ENCODE data around the gene ANKEF1. TPM values are rescaled to one million over a fixed set of nuclear protein-coding genes. Genes with fewer than 3 reads are reported as not detected.
A peak's percentile ranks its signal among the peaks of the same experiment; 100 is the strongest.

Gene ANKEF1
- total RNA-seq, 1 experiment from 2014 or later, result 11.6 TPM

DNA sequence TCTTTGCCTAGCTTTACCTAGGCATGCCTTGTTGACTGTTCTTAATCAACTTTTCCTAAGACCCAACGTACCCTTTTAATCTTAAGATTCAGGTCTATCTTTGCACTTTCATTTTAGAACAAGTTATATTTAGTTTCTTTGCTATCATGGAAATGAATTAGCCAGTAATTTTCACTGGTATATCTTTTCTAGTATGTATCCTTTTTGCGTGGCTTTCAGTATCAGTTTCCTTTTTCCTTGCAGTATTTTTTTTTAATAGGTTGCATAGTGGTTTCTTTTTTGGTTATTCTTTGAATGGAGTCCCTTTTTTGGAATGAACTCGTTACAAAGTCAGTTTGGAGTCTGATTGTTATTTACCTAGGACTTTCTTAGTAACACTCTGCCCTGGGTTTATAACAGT, 7.3 kb downstream of the ANKEF1 start:
- DNase-seq (no peak), ATAC-seq (no peak)
- intact Hi-C loops (cut with micrococcal nuclease), result no loop called here
- no peaks in the 10 kb centered on the region for H3K9me2 ChIP-seq (replicated peaks; ENCODE audit: low read length)
- H3K79me2 ChIP-seq (ENCODE audit: low read length), result no peaks in the 10 kb centered on the region
- no peak for TF ChIP-seq EZH2 (IDR thresholded peaks at IDR 0.05; ENCODE audit: low read length, unreplicated experiment)
- no peak for TF ChIP-seq EZH2phosphoT487 (IDR thresholded peaks at IDR 0.05; ENCODE audit: borderline replicate concordance, low read length)
- TF ChIP-seq CTCF (conservative IDR thresholded peaks at IDR 0.05; ENCODE audit: low read depth, low read length), result no peak
- BruUV-seq (replicated peaks), result no TSS peak
- H3K27ac ChIP-seq (ENCODE audit: low read length), result no peak overlapping the region
- H3K27me3 ChIP-seq (ENCODE audit: low read length), result no peaks in the 10 kb centered on the region
- 0 out of 2 replicates have a peak, but pooled peaks cover 12% of the 10 kb centered on the region for H3K36me3 ChIP-seq (ENCODE audit: low read depth, low read length)
- 0 out of 2 replicates have a peak, but pooled peaks cover 4% of the 10 kb centered on the region for H4K20me1 ChIP-seq (ENCODE audit: low read length)
- H3K4me2 ChIP-seq (ENCODE audit: low read length), result no peak overlapping the region
- no peak overlapping the region for H2AFZ ChIP-seq (ENCODE audit: low read length)
- peaks cover 15% of the 10 kb centered on the region for H3K4me1 ChIP-seq (ENCODE audit: insufficient read depth, low read length)
- CTCF ChIA-PET, result no interaction called here
- H3K9ac ChIP-seq (ENCODE audit: low read length), result no peak overlapping the region
- H3K9me3 ChIP-seq (ENCODE audit: low read length), result no peaks in the 10 kb centered on the region
- H3K4me3 ChIP-seq (ENCODE audit: low read length), result no peak overlapping the region
- no peaks in the 10 kb centered on the region for H3F3A ChIP-seq (ENCODE audit: low read length, unreplicated experiment)
- POLR2A ChIA-PET (ENCODE audit: unreplicated experiment), result no interaction called here

- no peaks in the 10 kb centered on the region for H3K27me3 ChIP-seq (ENCODE audit: low read length)
- H3K4me3 ChIP-seq (ENCODE audit: low read length), result no peak overlapping the region
- H3K4me1 ChIP-seq (ENCODE audit: insufficient read depth, low read length), result no peaks in the 10 kb centered on the region
- no TSS peak for BruUV-seq (replicated peaks)
- ChIA-PET CTCF (interaction anchor here (0.5 to 0.8 kb wide), 2 partner anchors 45 to 69 kb away, joined by 3 read pairs; no protein-coding TSS in a partner anchor), POLR2A (ENCODE audit: unreplicated experiment) (no interaction called here)
- peak; percentile 49; the same call in 1 of the 2 replicates for ATAC-seq
- no peaks in the 10 kb centered on the region for H3K9me2 ChIP-seq (replicated peaks; ENCODE audit: low read length)
- intact Hi-C loops (cut with micrococcal nuclease), result no loop called here
- H3K27ac ChIP-seq (ENCODE audit: low read length), result no peak overlapping the region
- no peaks in the 10 kb centered on the region for H3K36me3 ChIP-seq (ENCODE audit: low read depth, low read length)
- no peak overlapping the region for H3K9ac ChIP-seq (ENCODE audit: low read length)
- H3K79me2 ChIP-seq (ENCODE audit: low read length), result no peaks in the 10 kb centered on the region
- no peaks in the 10 kb centered on the region for H3K9me3 ChIP-seq (ENCODE audit: low read length)
- H4K20me1 ChIP-seq (ENCODE audit: low read length), result no peaks in the 10 kb centered on the region
- no peak overlapping the region for H3K4me2 ChIP-seq (ENCODE audit: low read length)
- H3F3A ChIP-seq (ENCODE audit: low read length, unreplicated experiment), result no peaks in the 10 kb centered on the region
- peak; percentile 46 for TF ChIP-seq CTCF (conservative IDR thresholded peaks at IDR 0.05; ENCODE audit: low read depth, low read length)
- TF ChIP-seq EZH2 (IDR thresholded peaks at IDR 0.05; ENCODE audit: low read length, unreplicated experiment), result no peak
- H2AFZ ChIP-seq (ENCODE audit: low read length), result no peak overlapping the region
- DNase-seq, result peak; percentile 30
Observed at GRCh38 chr20:10047427-10047826, 12.6 kb downstream of the ANKEF1 start.

DNA sequence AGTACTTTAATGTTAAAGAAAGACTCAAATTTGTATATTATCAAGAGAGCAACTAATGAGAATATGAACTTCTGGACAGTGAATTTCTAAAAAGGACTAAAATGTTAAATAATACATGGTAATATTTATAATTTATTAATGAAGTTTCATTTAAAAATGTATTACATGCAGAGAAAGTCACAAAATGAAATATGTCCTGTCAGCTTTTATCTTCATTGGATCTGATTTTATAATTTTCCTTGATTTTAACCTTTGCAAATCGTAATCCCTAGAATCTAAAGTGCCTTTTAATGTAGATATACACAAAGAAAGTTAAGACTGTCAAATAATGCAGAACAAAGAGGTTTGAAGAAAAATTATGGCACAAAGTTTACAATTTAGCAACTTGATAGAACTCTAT, 16.4 kb downstream of the ANKEF1 start:
- no peaks in the 10 kb centered on the region for H3K79me2 ChIP-seq (ENCODE audit: low read length)
- POLR2A ChIA-PET (ENCODE audit: unreplicated experiment), result no interaction called here
- no peak for TF ChIP-seq CTCF (conservative IDR thresholded peaks at IDR 0.05; ENCODE audit: low read depth, low read length)
- no peak for TF ChIP-seq EZH2 (IDR thresholded peaks at IDR 0.05; ENCODE audit: low read length, unreplicated experiment)
- TF ChIP-seq EZH2phosphoT487 (IDR thresholded peaks at IDR 0.05; ENCODE audit: borderline replicate concordance, low read length), result no peak
- no peaks in the 10 kb centered on the region for H3K4me1 ChIP-seq (ENCODE audit: insufficient read depth, low read length)
- no peak overlapping the region for H3K27ac ChIP-seq (ENCODE audit: low read length)
- H3K4me3 ChIP-seq (ENCODE audit: low read length), result no peak overlapping the region
- CTCF ChIA-PET, result no interaction called here
- H3K4me2 ChIP-seq (ENCODE audit: low read length), result no peak overlapping the region
- ATAC-seq (no peak), DNase-seq (no peak)
- H3K9me2 ChIP-seq (replicated peaks; ENCODE audit: low read length), result no peaks in the 10 kb centered on the region
- no peaks in the 10 kb centered on the region for H4K20me1 ChIP-seq (ENCODE audit: low read length)
- H3K9ac ChIP-seq (ENCODE audit: low read length), result no peak overlapping the region
- no peaks in the 10 kb centered on the region for H3F3A ChIP-seq (ENCODE audit: low read length, unreplicated experiment)
- no TSS peak for BruUV-seq (replicated peaks)
- no peaks in the 10 kb centered on the region for H3K27me3 ChIP-seq (ENCODE audit: low read length)
- 0 out of 2 replicates have a peak, but pooled peaks cover 8% of the 10 kb centered on the region for H3K36me3 ChIP-seq (ENCODE audit: low read depth, low read length)
- H3K9me3 ChIP-seq (ENCODE audit: low read length), result no peaks in the 10 kb centered on the region
- intact Hi-C loops (cut with micrococcal nuclease), result no loop called here
- no peak overlapping the region for H2AFZ ChIP-seq (ENCODE audit: low read length)

Data from PC-3 (cell line).